Esophagus squamous epithelium (tissue), 5 donors: Measurements from ENCODE around the gene PRR20G. TPM values are rescaled to one million over a fixed set of nuclear protein-coding genes. Genes with fewer than 3 reads are reported as not detected.

ENCODE experiments used
- DNase-seq: peaks from one replicate; lab custom pipeline; 2025; lab: John Stamatoyannopoulos, UW
- H3K27ac ChIP-seq, 4 donors: fragments of 200-600 bp; sonication (generic); one replicate each; pipeline ENCODE4 v1.5.1; 2016 to 2019; ENCODE audit warnings: mild to moderate bottlenecking in 1 of 4
- H3K27me3 ChIP-seq, 4 donors: fragments of 200-600 bp; sonication (generic); 1 replicate in 3 of 4; 2 replicates in 1 of 4; pipeline versions ENCODE4 v1.5.1 to v1.6.0; 2017 to 2021; ENCODE audit warnings: antibody characterized with exemption in 1 of 4
- H3K36me3 ChIP-seq, 3 donors: fragments of 200-600 bp; sonication (generic); one replicate each; pipeline ENCODE4 v1.5.1; 2016 to 2019
- H3K4me1 ChIP-seq, 3 donors: fragments of 200-600 bp; sonication (generic); one replicate each; pipeline ENCODE4 v1.5.1; 2017 to 2019
- H3K4me3 ChIP-seq, 4 donors: fragments of 200-600 bp; sonication (generic); 1 replicate in 3 of 4; 2 replicates in 1 of 4; pipeline ENCODE4 v1.5.1; 2016 to 2019; ENCODE audit warnings: mild to moderate bottlenecking in 2 of 4, moderate library complexity in 1 of 4
- H3K9me3 ChIP-seq, 3 donors: fragments of 200-600 bp; sonication (generic); one replicate each; pipeline ENCODE4 v1.5.1; 2016 to 2019
- POLR2A ChIP-seq, 4 donors: fragments of 450-650 bp; IDR thresholded peaks; one replicate each; pipeline ENCODE4 v1.6.1; 2017; ENCODE audit warnings: antibody characterized with exemption in 4 of 4, mild to moderate bottlenecking in 4 of 4, moderate library complexity in 3 of 4
- WGBS, 2 donors: methylation state at CpG; one replicate each; pipeline ENCODE4 v1.1.5; 2018; 5-methylcytosine and 5-hydroxymethylcytosine counted together
- intact Hi-C: fragments of 100-400 bp; cut with DNase I; formaldehyde crosslinking; loops from one replicate; pipeline ENCODE4 v1.15.0; 2022
- small RNA-seq, 4 donors: library from RNA; depleted of rRNA; stranded (forward); fragments of <200 nt; gene quantifications; one replicate each; pipeline ENCODE3, GENCODE V24; 2016
- total RNA-seq, 4 donors: library from RNA; depleted of rRNA; stranded (reverse); fragments of >200 nt; gene quantifications; one replicate each; pipeline ENCODE4 v1.1.0, GENCODE V29; 2016
- TF ChIP-seq, protein P1 (sequence below), 6 experiments: fragments of 450-650 bp in 4 of 6; fragments of 200-600 bp in 2 of 6; sonication (generic) in 2 of 6; IDR thresholded peaks; one replicate each; pipeline ENCODE4 v1.5.1; 2016 to 2019; ENCODE audit warnings: antibody characterized with exemption in 6 of 6, mild to moderate bottlenecking in 4 of 6, moderate library complexity in 4 of 6
- donor health status: DM: yes; HTN: yes; CAD: no.

PRR20G gene
- total RNA-seq, 4 donors from 2014 or later, result not detected

DNA sequence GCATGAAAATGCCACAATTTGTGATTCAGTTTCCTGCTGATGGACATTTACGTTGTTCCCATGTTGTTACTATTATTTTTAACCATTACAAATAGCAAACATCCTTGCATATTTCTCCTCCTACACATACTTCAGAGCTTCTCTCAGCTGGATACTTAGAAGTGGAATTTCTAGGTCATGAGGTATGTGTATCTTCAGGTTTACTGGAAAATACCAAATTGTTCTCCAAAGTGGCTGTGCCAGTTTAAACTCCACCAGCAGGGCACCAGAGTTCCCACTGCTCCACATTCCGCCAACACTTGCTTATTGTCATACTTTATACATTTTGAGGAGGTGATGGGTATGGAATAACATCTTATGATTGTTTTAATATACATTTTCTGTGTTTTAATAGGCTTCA, 49.2 kb downstream of the PRR20G start:
- intact Hi-C loops, result no loop called here
- DNase-seq, result no peak
- Histone ChIP-seq H3K36me3 (no peaks in the 10 kb centered on the region), H3K4me3 (no peak overlapping the region), H3K27ac (no peak overlapping the region), H3K4me1 (no peaks in the 10 kb centered on the region), H3K9me3 (peaks cover 0 to 5% (median 0%) of the 10 kb centered on the region in 3 donors), H3K27me3 (peaks cover 0 to 40% (median 2%) of the 10 kb centered on the region in 4 donors)
- TF ChIP-seq POLR2A (IDR thresholded peaks at IDR 0.05), result no peak
- TF ChIP-seq, protein P1, sequence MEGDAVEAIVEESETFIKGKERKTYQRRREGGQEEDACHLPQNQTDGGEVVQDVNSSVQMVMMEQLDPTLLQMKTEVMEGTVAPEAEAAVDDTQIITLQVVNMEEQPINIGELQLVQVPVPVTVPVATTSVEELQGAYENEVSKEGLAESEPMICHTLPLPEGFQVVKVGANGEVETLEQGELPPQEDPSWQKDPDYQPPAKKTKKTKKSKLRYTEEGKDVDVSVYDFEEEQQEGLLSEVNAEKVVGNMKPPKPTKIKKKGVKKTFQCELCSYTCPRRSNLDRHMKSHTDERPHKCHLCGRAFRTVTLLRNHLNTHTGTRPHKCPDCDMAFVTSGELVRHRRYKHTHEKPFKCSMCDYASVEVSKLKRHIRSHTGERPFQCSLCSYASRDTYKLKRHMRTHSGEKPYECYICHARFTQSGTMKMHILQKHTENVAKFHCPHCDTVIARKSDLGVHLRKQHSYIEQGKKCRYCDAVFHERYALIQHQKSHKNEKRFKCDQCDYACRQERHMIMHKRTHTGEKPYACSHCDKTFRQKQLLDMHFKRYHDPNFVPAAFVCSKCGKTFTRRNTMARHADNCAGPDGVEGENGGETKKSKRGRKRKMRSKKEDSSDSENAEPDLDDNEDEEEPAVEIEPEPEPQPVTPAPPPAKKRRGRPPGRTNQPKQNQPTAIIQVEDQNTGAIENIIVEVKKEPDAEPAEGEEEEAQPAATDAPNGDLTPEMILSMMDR (IDR thresholded peaks at IDR 0.05), result no peak
- whole genome bisulfite sequencing, 2 donors, result 56 to 59% methylated on average over 2 of the region's 2 CpGs

DNA sequence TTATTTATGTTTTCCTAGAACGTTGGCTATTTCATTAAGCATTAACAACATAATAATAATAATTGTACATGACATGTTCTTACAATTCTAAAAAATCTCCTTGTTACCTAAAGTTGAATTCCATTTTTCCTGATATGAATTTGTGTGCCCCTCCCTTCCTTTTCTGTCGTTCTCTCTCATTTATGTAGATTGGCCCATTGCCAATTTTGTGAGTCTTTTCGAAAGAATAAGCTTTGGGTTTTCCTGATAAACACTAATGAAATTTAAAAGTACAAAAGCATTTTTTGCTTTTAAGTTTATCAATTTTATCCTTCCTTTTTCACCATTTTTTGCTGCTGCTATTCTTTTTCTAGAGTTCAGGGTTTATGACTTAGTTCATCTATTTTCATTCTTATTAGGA, 50.0 kb downstream of the PRR20G start:
- no peaks in the 10 kb centered on the region for H3K36me3 ChIP-seq
- TF ChIP-seq POLR2A (IDR thresholded peaks at IDR 0.05), result no peak
- TF ChIP-seq, protein P1 (IDR thresholded peaks at IDR 0.05), result no peak
- H3K4me1 ChIP-seq, result no peaks in the 10 kb centered on the region

DNA sequence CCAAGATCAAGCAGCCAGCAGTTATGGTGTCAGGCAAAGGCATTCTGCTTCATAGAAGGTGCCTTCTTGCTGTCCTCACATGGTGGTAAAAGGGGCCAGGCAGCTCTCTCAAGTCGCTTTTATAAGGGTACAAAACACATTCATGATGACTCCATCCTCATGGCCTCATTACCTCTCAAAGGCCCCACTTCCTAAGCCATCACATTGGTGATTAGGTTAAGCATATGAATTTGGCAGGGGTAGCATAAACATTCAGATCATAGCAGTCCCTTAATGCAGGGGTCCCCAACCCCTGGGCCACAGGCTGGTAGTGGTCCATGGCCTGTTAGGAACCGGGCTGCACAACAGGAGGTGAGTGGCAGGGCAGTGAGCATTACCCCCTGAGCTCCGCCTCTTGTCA, 52.1 kb downstream of the PRR20G start:
- no peak for TF ChIP-seq POLR2A (IDR thresholded peaks at IDR 0.05)
- TF ChIP-seq, protein P1 (IDR thresholded peaks at IDR 0.05), result no peak
- 57 to 72% methylated on average over 1 to 2 of the region's 3 CpGs for WGBS, 2 donors
- H3K4me3 ChIP-seq, result no peak overlapping the region

More for the DNA sequence above, 50.0 kb downstream of the PRR20G start:
- 26 to 31% methylated on average over 3 of the region's 3 CpGs for WGBS, 2 donors
- no peak for DNase-seq
- no peak overlapping the region for H3K27ac ChIP-seq
- H3K27me3 ChIP-seq, result peaks cover 0 to 47% (median 2%) of the 10 kb centered on the region in 4 donors
- intact Hi-C loops, result no loop called here
- H3K4me3 ChIP-seq, result no peak overlapping the region
- peaks cover 0 to 5% (median 0%) of the 10 kb centered on the region in 3 donors for H3K9me3 ChIP-seq

DNA sequence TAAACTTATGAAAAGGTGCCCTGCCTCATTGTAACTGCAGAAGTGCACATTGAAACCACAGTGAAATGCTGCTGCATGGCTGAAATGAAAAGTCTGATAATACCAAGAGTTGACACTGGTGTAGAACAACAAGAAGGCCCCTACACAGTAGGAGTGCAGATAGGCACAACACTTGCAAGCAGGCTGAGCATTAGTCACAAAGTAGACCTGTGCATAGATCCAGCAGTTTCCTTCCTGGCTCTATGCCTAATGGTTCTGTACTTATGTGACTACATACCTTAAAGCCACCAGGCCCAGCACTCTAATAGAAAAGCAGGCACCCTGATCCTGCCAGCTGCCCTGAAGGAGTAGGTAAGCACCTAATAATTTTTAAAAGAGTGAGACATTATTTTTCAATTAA, 53.1 kb downstream of the PRR20G start:
- intact Hi-C loops, result no loop called here
- TF ChIP-seq, protein P1 (IDR thresholded peaks at IDR 0.05), result no peak
- no peak for TF ChIP-seq POLR2A (IDR thresholded peaks at IDR 0.05)
- no peak for DNase-seq
- Histone ChIP-seq H3K9me3 (peaks cover 0 to 4% (median 0%) of the 10 kb centered on the region in 3 donors), H3K4me1 (no peaks in the 10 kb centered on the region), H3K27ac (no peak overlapping the region), H3K36me3 (no peaks in the 10 kb centered on the region), H3K4me3 (no peak overlapping the region), H3K27me3 (peaks cover 0 to 43% (median 0%) of the 10 kb centered on the region in 4 donors)

More for the DNA sequence above, 52.1 kb downstream of the PRR20G start:
- H3K4me1 ChIP-seq, result no peaks in the 10 kb centered on the region
- no peak for DNase-seq
- no peak overlapping the region for H3K27ac ChIP-seq
- intact Hi-C loops, result no loop called here
- peaks cover 0 to 52% (median 0%) of the 10 kb centered on the region in 4 donors for H3K27me3 ChIP-seq
- H3K9me3 ChIP-seq, result peaks cover 0 to 4% (median 0%) of the 10 kb centered on the region in 3 donors
- H3K36me3 ChIP-seq, result no peaks in the 10 kb centered on the region

Small RNA genes lying within 50 kb of the gene (small RNA-seq; reads per million reads assigned to genes)
- 0 reads per million in 4 donors for gene RNU6-1047P

Other genes starting within 250 kb of the PRR20G start
- gene PRR23E, start 94.9 kb downstream of the PRR20G start, total RNA-seq, result not detected